NCI-H2196 treated with DMSO at 0.1 percent for 48 hours (cell line): Measurements from ENCODE around the gene NAA38.

Source experiments
- DNase-seq: peaks from one replicate; lab custom pipeline; 2025; ENCODE audit not compliant: unreplicated experiment; lab: John Stamatoyannopoulos, UW

The NAA38 gene

GRCh38 chr17:7841396-7841914, 15.9 kb downstream of the NAA38 start:
- no peak for DNase-seq

- DNase-seq = no peak
Measured at GRCh38 chr17:7840875-7841274, 16.5 kb downstream of the NAA38 start.

DNA sequence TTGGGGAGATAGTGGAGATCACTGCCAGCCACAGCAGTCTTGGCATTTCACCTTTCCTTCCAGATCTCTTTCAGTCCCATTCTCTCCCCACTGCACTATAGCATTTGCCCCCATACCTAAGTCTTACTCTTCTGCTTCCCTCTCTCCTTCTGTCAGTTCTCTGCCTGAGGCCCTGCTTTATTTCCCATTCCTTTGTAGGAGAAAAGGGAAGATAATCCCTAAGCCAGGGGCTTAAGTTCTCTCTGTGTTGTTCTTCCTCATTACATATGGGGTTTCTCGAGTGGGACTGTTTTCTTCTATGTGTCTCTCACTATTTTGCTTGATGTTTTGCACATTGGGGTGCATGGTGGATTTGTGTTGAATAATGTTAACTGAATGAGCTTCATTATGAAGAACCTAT, 16.9 kb downstream of the NAA38 start:
- no peak for DNase-seq

- DNase-seq = no peak
Measured at GRCh38 chr17:7839876-7840261, 17.5 kb downstream of the NAA38 start.

GRCh38 chr17:7839190-7839875, 18.0 kb downstream of the NAA38 start:
- DNase-seq = no peak

GRCh38 chr17:7838090-7839075, 19.0 kb downstream of the NAA38 start:
- DNase-seq = no peak

GRCh38 chr17:7837408-7838088, 19.8 kb downstream of the NAA38 start:
- DNase-seq = no peak

GRCh38 chr17:7836596-7837407, 20.6 kb downstream of the NAA38 start:
- peak; percentile 85 for DNase-seq

DNA sequence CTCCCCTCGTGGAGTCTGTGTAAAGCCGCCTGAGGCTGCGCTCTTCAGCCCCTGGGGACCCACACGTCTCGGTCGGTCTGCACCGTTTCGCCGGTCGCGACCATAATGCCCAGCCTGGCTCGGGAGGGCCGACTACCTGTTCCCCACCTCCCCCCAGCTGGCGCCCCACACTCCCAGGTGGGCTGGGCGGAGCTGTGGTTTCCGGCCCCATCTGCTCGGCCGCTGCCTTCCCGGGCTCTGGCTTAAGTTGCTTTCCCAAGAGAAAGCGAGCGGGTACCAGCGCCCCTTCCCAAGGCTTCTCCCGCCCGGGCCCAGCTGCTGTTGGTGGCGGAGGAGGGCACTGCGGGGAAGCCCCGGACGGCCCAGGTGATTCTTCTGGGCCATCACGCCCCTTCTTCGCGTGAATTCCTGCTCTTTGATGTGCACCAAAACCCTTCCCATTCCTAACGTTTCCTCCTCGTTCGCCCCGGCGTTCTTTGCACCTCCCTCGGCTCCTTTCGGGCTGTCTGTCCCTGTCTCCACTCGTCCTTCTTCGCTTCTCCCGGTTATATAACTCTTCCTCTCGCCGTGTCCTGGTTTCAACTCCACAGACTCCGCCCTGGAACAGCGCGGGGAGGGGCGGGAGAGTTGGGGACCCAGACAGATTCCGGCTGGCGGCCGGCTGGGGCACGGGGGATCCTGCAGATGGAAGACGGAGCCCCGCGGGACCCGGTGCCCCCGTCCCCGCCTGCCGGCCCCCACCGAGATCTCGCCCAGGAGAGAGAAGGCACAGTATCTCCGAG, 21.4 kb downstream of the NAA38 start:
- DNase-seq = peak; percentile 17

- peak; percentile 92 for DNase-seq
Measured at GRCh38 chr17:7834957-7835813, 22.2 kb downstream of the NAA38 start.

- DNase-seq = no peak
Measured at GRCh38 chr17:7834542-7834956, 22.8 kb downstream of the NAA38 start.

GRCh38 chr17:7833795-7834541, 23.4 kb downstream of the NAA38 start, which contains the start of gene KDM6B:
TSS of gene KDM6B (plus strand) at chr17:7834217. CDS start at chr17:7845555, 11,338 bp downstream.
- DNase-seq = peak; percentile 44

DNA sequence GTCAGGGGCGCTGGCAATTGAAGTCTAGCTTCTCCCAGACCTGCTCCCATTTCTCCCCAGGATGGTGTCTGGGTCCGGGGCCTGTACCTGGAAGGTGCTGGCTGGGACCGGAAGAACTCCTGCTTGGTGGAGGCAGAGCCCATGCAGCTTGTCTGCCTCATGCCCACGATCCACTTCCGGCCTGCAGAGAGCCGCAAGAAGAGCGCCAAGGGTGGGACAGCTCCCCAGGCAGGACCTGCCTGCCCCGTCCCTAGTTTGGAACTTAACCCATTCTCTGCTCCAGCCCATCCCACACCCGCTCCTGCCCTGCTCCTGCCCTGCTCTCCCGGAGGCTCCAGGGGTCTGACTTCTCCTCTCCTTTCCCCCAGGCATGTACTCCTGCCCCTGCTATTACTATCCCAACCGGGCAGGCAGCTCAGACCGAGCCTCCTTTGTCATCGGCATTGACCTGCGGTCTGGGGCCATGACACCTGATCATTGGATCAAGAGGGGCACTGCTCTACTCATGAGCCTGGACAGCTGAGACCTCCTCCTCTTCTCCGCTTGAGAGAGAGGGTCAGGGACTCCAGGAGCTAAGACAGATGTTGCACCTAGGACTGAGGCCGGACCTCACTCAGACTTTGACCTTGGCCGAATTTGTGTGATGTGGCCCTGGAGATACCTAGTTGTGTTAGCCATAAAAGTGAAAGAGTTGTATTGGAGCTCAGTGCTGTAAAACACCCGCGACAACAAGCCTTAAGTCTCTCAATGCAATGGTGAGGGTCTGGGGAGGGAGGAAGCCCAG, 24.2 kb downstream of the NAA38 start:
- no peak for DNase-seq

GRCh38 chr17:7832431-7832830, 24.9 kb downstream of the NAA38 start:
- no peak for DNase-seq

DNA sequence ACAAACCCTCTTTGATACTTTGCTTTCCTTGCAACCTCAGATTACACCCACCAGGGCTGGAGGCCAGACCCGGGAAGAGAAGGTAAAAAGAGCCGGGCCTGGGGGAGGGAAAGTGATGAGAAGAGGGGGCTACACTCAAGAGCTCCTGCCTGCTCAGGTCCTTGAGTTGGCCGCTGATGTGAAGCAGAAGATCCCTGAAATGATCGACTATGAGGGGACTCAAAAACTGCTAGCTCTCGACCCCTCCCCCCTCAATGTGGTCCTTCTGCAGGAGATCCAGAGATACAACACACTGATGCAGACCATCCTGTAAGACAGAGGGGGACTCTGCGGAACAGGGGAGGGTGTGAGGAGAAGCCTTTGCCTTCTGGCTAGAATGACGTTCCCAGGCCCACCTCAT, 26.1 kb downstream of the NAA38 start:
- DNase-seq = no peak

GRCh38 chr17:7830616-7831015, 26.7 kb downstream of the NAA38 start:
- DNase-seq = no peak
